GM23338 (cell line): Measurements from ENCODE around the gene CD48. TPM values are rescaled to one million over a fixed set of nuclear protein-coding genes. Genes with fewer than 3 reads are reported as not detected.
A peak's percentile ranks its signal among the peaks of the same experiment; 100 is the strongest.

Experiments used
- ATAC-seq: fragments of 200-7000 bp; cut with Tn5 transposase; 3 replicates; pipeline ENCODE4 v1.9.1; 2020
- DNase-seq: peaks from one replicate; pipeline ENCODE4 v3.0.0-alpha.2; 2015; ENCODE audit warnings: low spot score
- H2AFZ ChIP-seq: fragments of 200-600 bp; sonication (generic); 2 replicates; pipeline ENCODE4 v1.8.0; 2016; ENCODE audit warnings: antibody characterized with exemption, mild to moderate bottlenecking, moderate library complexity
- H3F3A ChIP-seq: fragments of 200-600 bp; sonication (generic); replicated peaks from 2 replicates; pipeline ENCODE4 v1.8.0; 2017; ENCODE audit warnings: antibody characterized with exemption, mixed run types, low read depth
- H3K27ac ChIP-seq: fragments of 200-600 bp; sonication (generic); 2 replicates; pipeline ENCODE4 v1.6.1; 2016; ENCODE audit warnings: low read depth
- H3K27me3 ChIP-seq: fragments of 200-600 bp; sonication (generic); 2 replicates; pipeline ENCODE4 v1.8.0; 2016; ENCODE audit warnings: mild to moderate bottlenecking, mixed run types, moderate library complexity; ENCODE audit not compliant: insufficient read depth
- H3K36me3 ChIP-seq: fragments of 200-600 bp; sonication (generic); 2 replicates; pipeline ENCODE4 v1.8.0; 2016; ENCODE audit warnings: mild to moderate bottlenecking; ENCODE audit not compliant: insufficient read depth
- H3K4me1 ChIP-seq: fragments of 200-600 bp; sonication (generic); 2 replicates; pipeline ENCODE4 v1.8.0; 2016; ENCODE audit warnings: mild to moderate bottlenecking, moderate library complexity; ENCODE audit not compliant: insufficient read depth
- H3K4me2 ChIP-seq: fragments of 200-600 bp; sonication (generic); 2 replicates; pipeline ENCODE4 v1.7.1; 2017; ENCODE audit warnings: mixed run types
- H3K4me3 ChIP-seq: fragments of 200-600 bp; sonication (generic); 2 replicates; pipeline ENCODE4 v1.6.1; 2016; ENCODE audit warnings: mixed run types
- H3K79me2 ChIP-seq: fragments of 200-600 bp; sonication (generic); replicated peaks from 2 replicates; pipeline ENCODE4 v1.8.0; 2017; ENCODE audit warnings: mild to moderate bottlenecking; ENCODE audit not compliant: insufficient read depth
- H3K9me2 ChIP-seq: fragments of 200-600 bp; sonication (generic); 2 replicates; pipeline ENCODE4 v1.8.0; 2017; ENCODE audit not compliant: insufficient read depth
- H4K20me1 ChIP-seq: fragments of 200-600 bp; sonication (generic); replicated peaks from 2 replicates; pipeline ENCODE4 v1.8.0; 2017; ENCODE audit warnings: mild to moderate bottlenecking; ENCODE audit not compliant: insufficient read depth
- H3K27ac Mint-ChIP-seq: 2 replicates; pipeline ENCODE4 v1.8.0; 2020; ENCODE audit warnings: inconsistent platforms, mild to moderate bottlenecking, moderate library complexity, mixed read lengths
- H3K27me3 Mint-ChIP-seq: 3 replicates; pipeline ENCODE4 v1.8.0; 2022; ENCODE audit warnings: low read depth, mild to moderate bottlenecking, moderate library complexity, mixed read lengths, inconsistent platforms; ENCODE audit not compliant: insufficient read depth, poor library complexity
- H3K36me3 Mint-ChIP-seq: 3 replicates; pipeline ENCODE4 v1.8.0; 2021; ENCODE audit warnings: low read depth, mild to moderate bottlenecking, inconsistent platforms, moderate library complexity, mixed read lengths
- H3K4me1 Mint-ChIP-seq: 3 replicates; pipeline ENCODE4 v1.8.0; 2020; ENCODE audit warnings: mild to moderate bottlenecking, inconsistent platforms, mixed read lengths
- H3K4me3 Mint-ChIP-seq: 3 replicates; pipeline ENCODE4 v1.8.0; 2021; ENCODE audit warnings: moderate library complexity, mild to moderate bottlenecking, inconsistent platforms, mixed read lengths
- H3K9me3 Mint-ChIP-seq: 3 replicates; pipeline ENCODE4 v1.8.0; 2020; ENCODE audit warnings: moderate library complexity, mild to moderate bottlenecking, inconsistent platforms, mixed read lengths
- EZH2 ChIP-seq: fragments of 200-600 bp; sonication (generic); IDR thresholded peaks from one replicate; pipeline ENCODE4 v1.8.0; 2017; ENCODE audit warnings: antibody characterized with exemption, mild to moderate bottlenecking, low read depth; ENCODE audit not compliant: unreplicated experiment
- EZH2phosphoT487 ChIP-seq: fragments of 200-600 bp; sonication (generic); IDR thresholded peaks from one replicate; pipeline ENCODE4 v1.8.1; 2018; ENCODE audit warnings: antibody characterized with exemption; ENCODE audit not compliant: unreplicated experiment
- JUNB ChIP-seq: IDR thresholded peaks from one replicate; pipeline ENCODE4 v1.6.1; 2016; ENCODE audit warnings: antibody characterized with exemption; ENCODE audit not compliant: unreplicated experiment
- NANOG ChIP-seq: IDR thresholded peaks from 2 replicates; pipeline ENCODE4 v1.6.1; 2016; ENCODE audit warnings: antibody characterized with exemption, borderline replicate concordance
- POLR2AphosphoS5 ChIP-seq: IDR thresholded peaks from 2 replicates; pipeline ENCODE4 v1.6.1; 2016; ENCODE audit warnings: antibody characterized with exemption, low read depth
- REST ChIP-seq: IDR thresholded peaks from one replicate; pipeline ENCODE4 v1.6.1; 2018; ENCODE audit warnings: antibody characterized with exemption; ENCODE audit not compliant: unreplicated experiment
- STAT1 ChIP-seq: IDR thresholded peaks from one replicate; pipeline ENCODE4 v1.6.1; 2016; ENCODE audit warnings: antibody characterized with exemption; ENCODE audit not compliant: unreplicated experiment
- ZNF114 ChIP-seq: fragments of 250-450 bp; sonication (Bioruptor Pico); IDR thresholded peaks from 2 replicates; pipeline ENCODE4 v1.5.0; 2020; ENCODE audit warnings: mild to moderate bottlenecking, moderate library complexity
- ZNF331 ChIP-seq: fragments of 250-450 bp; sonication (Bioruptor Pico); IDR thresholded peaks from 2 replicates; pipeline ENCODE4 v1.5.0; 2020; ENCODE audit warnings: low read depth, mild to moderate bottlenecking, moderate library complexity
- polyA plus RNA-seq: library from polyadenylated mRNA; unstranded; fragments of >200 nt; fragmentation: Nextera tagmentation; extraction: Ambion mirVana; gene quantifications from 2 replicates; pipeline ENCODE4 v1.2.1, GENCODE V29; 2016
- total RNA-seq: library from RNA; depleted of rRNA; stranded (reverse); fragments of >200 nt; shearing (Covaris generic); gene quantifications from 2 replicates; pipeline ENCODE4 v1.2.3, GENCODE V29; 2014
- TF ChIP-seq, protein P1 (sequence below): IDR thresholded peaks from 2 replicates; pipeline ENCODE4 v1.6.1; 2016; ENCODE audit warnings: antibody characterized with exemption
- TF ChIP-seq, protein P2 (sequence below), 2 experiments: fragments of 200-600 bp in 1 of 2; sonication (generic) in 1 of 2; conservative IDR thresholded peaks; 2 replicates each; pipeline versions ENCODE4 v1.5.1 to v1.6.1; 2016 to 2017; ENCODE audit warnings: antibody characterized with exemption in 2 of 2, low read depth in 2 of 2, mild to moderate bottlenecking in 2 of 2, moderate library complexity in 1 of 2

CD48 gene
- total and polyA plus RNA-seq, 2 experiments from 2014 or later = 0.34 to 0.45 TPM

DNA sequence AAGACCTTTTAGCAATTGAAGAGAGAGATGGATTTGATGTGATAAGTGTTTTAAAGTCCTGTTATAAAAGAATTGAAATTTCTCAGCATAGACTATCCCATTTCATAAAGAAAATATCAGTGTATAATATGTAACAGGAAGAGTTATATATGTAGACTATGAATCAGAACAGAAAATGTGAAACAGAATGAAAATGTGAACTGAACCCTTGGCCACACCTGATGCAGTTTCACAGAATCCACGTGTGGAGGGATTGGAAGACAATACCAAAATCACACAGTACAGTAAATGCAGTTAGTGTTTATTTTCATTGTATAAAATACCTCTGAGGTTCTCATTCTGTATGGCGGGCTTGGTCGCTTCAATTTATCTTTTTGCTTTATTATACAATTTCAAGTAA is 54.9 kb downstream of the CD48 start (continued):
- no peak for TF ChIP-seq NANOG
- no peak for TF ChIP-seq STAT1
- no peak for TF ChIP-seq ZNF331 (CRISPR knock-in tag)
- TF ChIP-seq JUNB = no peak
- TF ChIP-seq POLR2AphosphoS5 = no peak
- TF ChIP-seq EZH2 = no peak
- no peak for TF ChIP-seq ZNF114
- TF ChIP-seq REST = no peak
- TF ChIP-seq, protein P1, sequence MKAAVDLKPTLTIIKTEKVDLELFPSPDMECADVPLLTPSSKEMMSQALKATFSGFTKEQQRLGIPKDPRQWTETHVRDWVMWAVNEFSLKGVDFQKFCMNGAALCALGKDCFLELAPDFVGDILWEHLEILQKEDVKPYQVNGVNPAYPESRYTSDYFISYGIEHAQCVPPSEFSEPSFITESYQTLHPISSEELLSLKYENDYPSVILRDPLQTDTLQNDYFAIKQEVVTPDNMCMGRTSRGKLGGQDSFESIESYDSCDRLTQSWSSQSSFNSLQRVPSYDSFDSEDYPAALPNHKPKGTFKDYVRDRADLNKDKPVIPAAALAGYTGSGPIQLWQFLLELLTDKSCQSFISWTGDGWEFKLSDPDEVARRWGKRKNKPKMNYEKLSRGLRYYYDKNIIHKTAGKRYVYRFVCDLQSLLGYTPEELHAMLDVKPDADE = no peak

- no peaks in the 10 kb centered on the region for H4K20me1 ChIP-seq
- no peaks in the 10 kb centered on the region for H3K9me3 Mint-ChIP-seq
- peak overlapping the region; percentile 7; the same call in 1 of the 2 replicates for H3K4me2 ChIP-seq
- DNase-seq = no peak
- peaks cover 6% of the 10 kb centered on the region for H3K27me3 Mint-ChIP-seq
- H3K27me3 ChIP-seq = no peaks in the 10 kb centered on the region
- no peak overlapping the region for H3K4me3 Mint-ChIP-seq
- H3K79me2 ChIP-seq = no peaks in the 10 kb centered on the region
- H3K36me3 ChIP-seq = no peaks in the 10 kb centered on the region
- no peak overlapping the region for H2AFZ ChIP-seq
- peaks cover 35% of the 10 kb centered on the region for H3K4me1 Mint-ChIP-seq
- peaks cover 23% of the 10 kb centered on the region for H3K9me2 ChIP-seq
- no peak for ATAC-seq
- H3K4me1 ChIP-seq = peaks cover 25% of the 10 kb centered on the region
- no peak overlapping the region for H3K4me3 ChIP-seq
- H3K27ac ChIP-seq = peak overlapping the region; percentile 78; the same call in 1 of the 2 replicates
- H3K27ac Mint-ChIP-seq = no peak overlapping the region
- H3F3A ChIP-seq = peaks cover 3% of the 10 kb centered on the region; the same call in 1 of the 2 replicates
- H3K36me3 Mint-ChIP-seq = no peaks in the 10 kb centered on the region; the same call in 2 of the 3 replicates
- no peak for TF ChIP-seq REST
- TF ChIP-seq, protein P1 = no peak
- no peak for TF ChIP-seq STAT1
- TF ChIP-seq ZNF114 = no peak
- no peak for TF ChIP-seq POLR2AphosphoS5
- TF ChIP-seq JUNB = no peak
- no peak for TF ChIP-seq ZNF331 (CRISPR knock-in tag)
- TF ChIP-seq EZH2 = no peak
- TF ChIP-seq, protein P2, sequence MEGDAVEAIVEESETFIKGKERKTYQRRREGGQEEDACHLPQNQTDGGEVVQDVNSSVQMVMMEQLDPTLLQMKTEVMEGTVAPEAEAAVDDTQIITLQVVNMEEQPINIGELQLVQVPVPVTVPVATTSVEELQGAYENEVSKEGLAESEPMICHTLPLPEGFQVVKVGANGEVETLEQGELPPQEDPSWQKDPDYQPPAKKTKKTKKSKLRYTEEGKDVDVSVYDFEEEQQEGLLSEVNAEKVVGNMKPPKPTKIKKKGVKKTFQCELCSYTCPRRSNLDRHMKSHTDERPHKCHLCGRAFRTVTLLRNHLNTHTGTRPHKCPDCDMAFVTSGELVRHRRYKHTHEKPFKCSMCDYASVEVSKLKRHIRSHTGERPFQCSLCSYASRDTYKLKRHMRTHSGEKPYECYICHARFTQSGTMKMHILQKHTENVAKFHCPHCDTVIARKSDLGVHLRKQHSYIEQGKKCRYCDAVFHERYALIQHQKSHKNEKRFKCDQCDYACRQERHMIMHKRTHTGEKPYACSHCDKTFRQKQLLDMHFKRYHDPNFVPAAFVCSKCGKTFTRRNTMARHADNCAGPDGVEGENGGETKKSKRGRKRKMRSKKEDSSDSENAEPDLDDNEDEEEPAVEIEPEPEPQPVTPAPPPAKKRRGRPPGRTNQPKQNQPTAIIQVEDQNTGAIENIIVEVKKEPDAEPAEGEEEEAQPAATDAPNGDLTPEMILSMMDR (conservative IDR thresholded peaks at IDR 0.05; ENCODE audit: low read depth in 2 of 2) = no peak
- TF ChIP-seq EZH2phosphoT487 = no peak
Measured at GRCh38 chr1:160653620-160654016, 58.0 kb downstream of the CD48 start.
